Measurements from ENCODE around the gene SPC24.
"Not testable (repeated sequence)": the region's sequence is repeated elsewhere in the genome, so short reads cannot be mapped to it uniquely, and the experiment has no call there.

Gene SPC24

DNA sequence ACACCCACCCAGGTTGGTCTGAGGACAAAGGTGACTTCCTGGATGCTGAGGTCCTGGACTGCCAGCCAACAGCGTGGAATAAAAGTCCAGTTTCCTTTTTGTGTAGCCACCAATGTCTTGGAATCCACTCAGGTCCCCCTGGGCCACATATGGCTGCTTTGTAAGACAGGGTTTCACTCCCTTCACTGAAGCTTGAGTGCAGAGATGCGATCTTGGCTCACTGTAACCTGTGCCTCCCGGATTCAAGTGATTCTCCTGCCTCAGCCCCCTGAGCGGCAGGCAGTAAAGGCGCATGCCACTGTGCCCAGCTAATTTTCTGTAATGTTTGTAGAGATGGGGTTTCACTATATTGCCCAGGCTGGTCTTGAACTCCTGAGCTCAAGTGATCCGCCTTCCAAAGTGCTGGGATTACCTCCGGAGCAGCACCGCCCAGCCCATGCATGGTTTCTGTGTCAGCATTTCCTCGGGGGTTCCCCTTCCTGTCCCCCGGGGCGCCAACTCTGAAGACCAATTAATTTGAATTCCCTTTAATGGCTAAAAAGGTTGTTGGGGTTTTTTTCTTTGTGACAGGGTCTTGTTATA lies 24.2 kb upstream of the SPC24 start:
- TF ChIP-seq POLR2A (IDR thresholded peaks at IDR 0.05; ENCODE audit: low read length) (no peak), GATA1 (IDR thresholded peaks at IDR 0.05; ENCODE audit: low read depth, low read length) (no peak)
- no peak for DNase-seq

DNA sequence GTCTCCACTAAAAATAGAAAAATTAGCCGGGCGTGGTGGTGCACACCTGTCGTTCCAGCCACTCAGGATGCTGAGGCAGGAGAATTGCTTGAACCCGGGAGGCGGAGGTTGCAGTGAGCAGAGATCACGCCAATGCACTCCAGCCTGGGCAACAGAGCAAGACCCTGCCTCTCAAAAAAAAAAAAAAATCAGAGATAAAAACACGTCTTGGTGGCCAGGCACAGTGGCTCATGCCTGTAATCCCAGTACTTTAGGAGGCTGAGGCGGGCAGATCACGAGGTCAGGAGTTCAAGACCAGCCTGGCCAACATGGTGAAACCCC lies 23.5 kb upstream of the SPC24 start:
- DNase-seq = not testable (repeated sequence)

DNA sequence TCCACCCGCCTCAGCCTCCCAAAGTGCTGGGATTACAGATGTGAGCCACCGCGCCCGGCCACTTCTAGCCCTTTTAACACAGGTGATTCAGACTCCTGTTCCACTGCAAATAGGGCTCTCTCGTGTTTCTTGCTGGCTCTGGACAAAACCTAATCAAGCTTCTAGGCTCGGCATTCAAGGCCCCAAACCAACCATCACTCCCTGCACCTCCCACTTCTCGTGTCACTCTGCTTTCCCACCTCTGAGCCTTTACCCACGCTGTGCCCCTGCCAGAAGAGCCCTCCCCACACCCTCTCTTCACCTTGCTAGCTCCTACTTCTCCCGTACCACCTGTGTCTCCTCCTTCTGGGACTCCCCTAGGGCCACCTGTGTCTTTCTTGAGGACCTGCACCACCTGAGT lies 22.0 kb upstream of the SPC24 start:
- no peak for TF ChIP-seq POLR2A (IDR thresholded peaks at IDR 0.05; ENCODE audit: low read length)
- no peak for TF ChIP-seq GATA1 (IDR thresholded peaks at IDR 0.05; ENCODE audit: low read depth, low read length)
- DNase-seq = no peak

DNA sequence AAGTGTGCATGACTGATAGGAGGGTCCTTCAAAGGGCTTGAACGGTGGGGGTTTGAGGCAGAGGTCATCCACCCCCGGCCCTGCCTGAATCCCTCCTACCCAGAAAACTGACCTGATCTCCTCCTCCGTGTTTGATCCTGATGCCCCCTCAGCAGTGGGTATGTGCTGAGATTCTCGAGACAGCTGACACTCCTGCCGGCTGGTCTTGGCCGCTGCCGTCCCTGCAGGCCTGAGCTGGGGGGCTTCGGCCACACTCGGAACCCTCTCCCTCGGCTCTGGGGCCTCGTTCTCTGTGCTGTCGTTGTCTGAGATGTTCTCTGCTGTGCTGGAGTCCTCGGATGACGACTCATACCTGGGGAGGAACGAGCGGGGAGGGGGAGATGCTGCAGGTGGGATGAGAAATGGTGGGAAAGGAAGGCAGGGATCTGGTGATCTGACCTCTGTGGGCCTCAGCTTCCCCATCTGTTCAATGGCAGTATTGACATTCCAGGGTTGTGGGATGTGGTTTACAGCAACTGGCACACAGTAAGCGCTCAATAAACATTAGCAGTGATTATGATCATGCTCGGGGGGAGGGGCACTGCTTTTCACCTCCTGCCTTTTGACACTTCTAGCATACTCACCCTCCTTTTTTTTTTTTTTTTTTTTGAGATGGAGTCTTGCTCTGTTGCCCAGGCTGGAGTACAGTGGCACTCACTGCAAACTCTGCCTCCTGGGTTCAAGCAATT lies 21.0 kb upstream of the SPC24 start:
- DNase-seq = no peak
- no peak for TF ChIP-seq GATA1 (IDR thresholded peaks at IDR 0.05; ENCODE audit: low read depth, low read length)
- no peak for TF ChIP-seq POLR2A (IDR thresholded peaks at IDR 0.05; ENCODE audit: low read length)

DNA sequence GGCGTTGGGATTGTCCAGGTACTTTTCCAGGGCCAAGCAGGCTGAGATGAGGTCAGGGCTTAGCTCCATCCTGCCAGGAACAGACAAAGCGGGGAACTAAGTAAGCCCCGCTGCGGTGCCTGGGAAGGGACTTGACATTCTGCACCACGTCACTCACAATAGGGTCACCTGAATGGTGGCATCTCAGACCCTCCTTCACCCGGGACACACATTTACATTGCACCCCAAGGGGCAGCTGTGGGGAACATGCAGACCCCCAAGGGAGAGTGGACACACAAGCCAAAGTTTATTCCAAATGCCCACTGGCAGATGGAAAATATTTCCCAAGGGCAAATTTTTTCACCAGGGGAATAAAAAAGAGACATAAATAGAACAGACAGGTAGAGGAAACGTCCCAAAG lies 20.3 kb upstream of the SPC24 start:
- TF ChIP-seq GATA1 (IDR thresholded peaks at IDR 0.05; ENCODE audit: low read depth, low read length) (no peak), POLR2A (IDR thresholded peaks at IDR 0.05; ENCODE audit: low read length) (no peak)
- DNase-seq = no peak

DNA sequence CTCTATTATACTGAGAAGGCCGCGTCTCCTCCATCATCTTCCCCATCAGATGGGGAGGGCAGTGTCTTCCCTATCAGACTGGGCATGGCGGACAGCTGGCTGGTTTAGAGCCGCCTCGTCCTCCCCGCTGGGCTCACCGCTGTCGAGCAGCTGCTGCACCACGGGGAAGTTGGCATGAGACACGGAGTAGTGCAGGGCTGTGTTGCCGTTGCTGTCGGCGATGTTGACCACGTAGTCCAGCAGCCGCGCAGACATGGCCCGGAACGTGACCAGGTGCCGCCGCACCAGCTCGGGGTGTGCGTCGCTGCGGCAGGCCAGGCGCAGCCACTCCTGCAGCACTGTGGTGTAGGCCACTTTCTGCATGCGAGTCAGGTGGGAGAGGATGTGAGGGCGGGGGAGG lies 18.8 kb upstream of the SPC24 start:
- TF ChIP-seq GATA1 (IDR thresholded peaks at IDR 0.05; ENCODE audit: low read depth, low read length) (no peak), POLR2A (IDR thresholded peaks at IDR 0.05; ENCODE audit: low read length) (no peak)

DNA sequence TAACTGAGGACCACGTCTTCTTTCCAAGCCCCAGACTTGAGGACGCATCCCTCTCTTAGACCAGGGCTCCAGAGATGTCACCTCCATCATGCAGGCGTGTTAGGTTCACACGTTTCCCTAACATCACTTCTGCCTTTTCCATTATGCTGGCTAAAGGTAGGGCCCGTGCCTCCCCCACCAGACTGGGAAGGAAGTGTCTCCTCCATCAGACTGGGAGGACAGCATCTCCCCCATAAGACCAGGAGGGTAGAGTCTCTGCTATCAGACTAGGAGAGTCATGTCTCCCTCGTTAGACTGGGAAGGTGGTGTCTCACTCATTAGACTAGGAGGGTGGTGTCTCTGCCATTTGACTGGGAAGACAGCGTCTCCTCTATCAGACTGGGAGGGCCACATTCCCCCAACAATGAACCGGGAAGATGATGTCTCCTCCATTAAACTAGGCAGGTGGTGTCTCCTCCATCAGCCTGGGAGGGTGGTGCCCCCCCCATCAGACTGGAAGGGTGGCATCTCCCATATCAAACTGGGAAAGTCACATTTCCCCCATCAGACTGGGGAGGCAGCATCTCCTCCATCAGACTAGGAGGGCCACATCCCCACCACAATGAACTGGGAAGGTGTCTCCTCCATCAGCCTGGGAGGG lies 18.1 kb upstream of the SPC24 start:
- TF ChIP-seq GATA1 (IDR thresholded peaks at IDR 0.05; ENCODE audit: low read depth, low read length) (no peak), POLR2A (IDR thresholded peaks at IDR 0.05; ENCODE audit: low read length) (no peak)
- no peak for DNase-seq

More for the DNA sequence above, 18.8 kb upstream of the SPC24 start:
- no peak for DNase-seq

DNA sequence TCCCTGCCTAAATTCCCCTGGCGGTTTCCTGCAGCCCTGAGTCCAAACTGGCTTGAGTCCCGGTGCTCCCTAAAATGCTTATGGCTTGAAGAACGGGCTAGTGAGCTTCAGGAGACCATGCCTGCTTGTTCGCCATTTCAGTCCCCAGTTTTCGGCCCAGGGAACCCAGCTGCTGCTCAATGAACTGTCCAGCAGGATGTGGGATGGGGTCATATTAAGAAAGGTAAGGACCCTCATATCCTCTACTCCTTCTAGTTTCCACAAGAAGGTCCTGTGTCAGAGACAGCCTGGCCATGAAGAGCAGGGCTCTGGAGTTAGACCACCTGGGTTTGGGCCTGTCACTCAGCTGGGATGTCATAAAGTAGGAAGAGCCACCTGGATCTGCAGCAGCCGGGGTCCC lies 17.0 kb upstream of the SPC24 start:
- TF ChIP-seq GATA1 (IDR thresholded peaks at IDR 0.05; ENCODE audit: low read depth, low read length) (no peak), POLR2A (IDR thresholded peaks at IDR 0.05; ENCODE audit: low read length) (no peak)
- DNase-seq = no peak

DNA sequence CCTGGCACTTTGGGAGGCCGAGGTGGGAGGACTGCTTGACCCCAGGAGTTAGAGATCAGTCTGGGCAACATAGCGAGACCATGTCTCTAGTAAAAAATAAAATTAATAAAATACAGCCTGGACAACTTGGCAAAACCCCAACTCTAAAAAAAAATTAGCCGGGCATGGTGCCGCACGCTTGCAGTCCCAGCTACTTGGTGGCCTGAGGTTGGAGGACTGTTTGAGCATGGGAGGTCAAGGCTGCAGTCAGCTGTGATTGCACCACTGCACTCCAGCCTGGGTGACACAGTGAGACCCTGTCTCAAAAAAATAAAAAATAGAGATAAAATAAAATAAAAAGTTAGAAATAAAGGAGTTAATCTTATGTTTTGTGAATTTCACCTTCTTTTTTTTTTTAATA lies 15.6 kb upstream of the SPC24 start:
- TF ChIP-seq POLR2A (IDR thresholded peaks at IDR 0.05; ENCODE audit: low read length) (no peak), GATA1 (IDR thresholded peaks at IDR 0.05; ENCODE audit: low read depth, low read length) (no peak)
- no peak for DNase-seq

DNA sequence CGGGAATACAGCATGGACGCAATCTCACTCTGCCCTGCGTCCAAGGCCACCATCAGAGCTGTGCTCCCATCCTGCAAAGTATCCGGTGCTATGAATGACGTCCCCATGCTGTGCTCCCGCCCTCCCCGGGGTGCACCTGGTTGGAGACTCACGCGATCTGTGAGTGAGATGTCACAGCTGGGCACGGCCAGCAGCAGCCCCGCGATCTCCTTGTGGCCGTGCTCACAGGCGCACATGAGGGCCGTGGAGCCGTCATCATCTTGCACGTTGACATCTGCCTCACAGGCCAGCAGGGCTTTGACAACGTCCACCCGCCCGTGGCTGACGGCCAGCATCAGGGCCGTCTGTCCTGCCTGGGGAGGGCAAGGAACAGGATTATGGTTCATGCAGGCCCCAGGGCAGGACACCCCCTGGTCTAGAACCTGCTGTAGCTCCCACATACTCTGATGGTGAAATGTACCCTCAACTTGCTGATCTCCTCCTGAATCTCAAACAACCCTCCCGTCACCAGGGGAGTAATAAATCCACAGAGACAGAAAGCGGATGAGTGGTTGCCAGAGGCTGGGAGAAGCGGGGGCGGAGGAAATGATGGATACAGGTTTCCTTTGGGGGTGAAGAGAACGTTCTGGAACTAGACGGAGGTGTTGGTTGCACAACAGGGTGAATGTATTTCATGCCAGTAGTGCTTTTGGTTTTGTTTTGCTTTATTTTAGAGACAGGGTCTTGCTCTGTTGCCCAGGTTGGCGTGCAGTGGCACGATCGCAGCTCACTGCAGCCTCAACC lies 14.5 kb upstream of the SPC24 start:
- DNase-seq = no peak
- no peak for TF ChIP-seq POLR2A (IDR thresholded peaks at IDR 0.05; ENCODE audit: low read length)
- TF ChIP-seq GATA1 (IDR thresholded peaks at IDR 0.05; ENCODE audit: low read depth, low read length) = no peak

DNA sequence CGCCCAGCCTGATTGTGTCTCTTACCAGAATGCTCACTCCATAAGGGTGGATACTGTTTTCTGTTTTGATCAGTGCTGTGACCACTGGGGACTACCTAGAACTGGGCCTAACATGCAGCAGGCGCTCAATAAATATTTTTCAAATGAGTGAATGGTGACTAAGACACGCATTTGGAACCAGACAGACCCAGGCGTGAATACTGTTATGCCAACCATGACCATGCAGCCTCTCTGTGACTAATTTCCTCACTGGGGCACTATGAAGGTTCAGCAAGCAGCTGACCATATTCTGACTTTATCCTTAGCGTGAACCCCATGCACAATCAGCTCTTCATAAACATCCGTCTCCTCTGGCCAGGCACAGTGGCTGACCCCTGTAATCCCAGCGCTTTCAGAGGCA lies 13.0 kb upstream of the SPC24 start:
- DNase-seq = no peak
- TF ChIP-seq GATA1 (IDR thresholded peaks at IDR 0.05; ENCODE audit: low read depth, low read length) = no peak
- no peak for TF ChIP-seq POLR2A (IDR thresholded peaks at IDR 0.05; ENCODE audit: low read length)

DNA sequence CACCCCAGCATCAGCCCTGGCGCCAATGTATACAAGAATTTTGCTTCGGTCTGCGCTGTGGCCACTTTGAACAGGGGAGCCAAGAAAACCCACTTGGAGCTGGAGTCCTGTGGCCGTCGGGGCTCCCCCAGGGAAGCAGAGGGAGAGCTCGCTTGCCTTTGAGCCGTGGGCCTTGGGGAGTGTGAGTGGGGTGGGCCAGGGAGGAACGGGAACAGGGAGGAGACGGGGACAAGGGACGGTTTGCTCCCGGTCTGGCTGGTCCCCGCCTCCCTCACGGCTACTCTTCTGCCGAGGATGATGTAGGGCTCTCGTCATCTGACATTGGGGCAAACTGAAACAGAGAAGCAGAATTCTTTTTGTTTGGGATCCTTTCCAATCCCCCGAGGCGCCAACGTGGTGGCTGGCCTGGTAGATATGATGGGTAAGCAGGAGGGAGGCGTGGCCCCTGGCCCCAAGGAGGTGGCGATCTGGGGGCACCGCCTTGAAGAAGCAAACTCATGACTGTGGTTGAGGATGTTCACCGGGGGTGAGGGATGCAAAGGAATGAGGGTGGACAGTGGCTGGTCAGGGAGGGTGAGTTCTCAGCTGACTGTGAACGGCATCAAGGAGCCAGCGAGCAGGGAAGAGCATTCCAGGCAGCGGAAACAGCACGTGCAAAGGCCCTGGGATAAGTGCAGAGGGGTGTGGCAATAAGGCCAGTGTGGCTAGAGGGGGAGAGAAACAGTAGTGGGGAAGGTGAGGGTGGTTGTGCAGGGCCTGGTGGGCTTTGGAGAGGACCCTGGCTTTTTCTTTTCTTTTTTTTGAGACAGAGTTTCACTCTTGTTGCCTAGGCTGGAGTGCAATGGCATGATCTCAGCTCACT lies 10.9 kb upstream of the SPC24 start:
- no peak for DNase-seq
- TF ChIP-seq POLR2A (IDR thresholded peaks at IDR 0.05; ENCODE audit: low read length) = no peak
- TF ChIP-seq GATA1 (IDR thresholded peaks at IDR 0.05; ENCODE audit: low read depth, low read length) = no peak

DNA sequence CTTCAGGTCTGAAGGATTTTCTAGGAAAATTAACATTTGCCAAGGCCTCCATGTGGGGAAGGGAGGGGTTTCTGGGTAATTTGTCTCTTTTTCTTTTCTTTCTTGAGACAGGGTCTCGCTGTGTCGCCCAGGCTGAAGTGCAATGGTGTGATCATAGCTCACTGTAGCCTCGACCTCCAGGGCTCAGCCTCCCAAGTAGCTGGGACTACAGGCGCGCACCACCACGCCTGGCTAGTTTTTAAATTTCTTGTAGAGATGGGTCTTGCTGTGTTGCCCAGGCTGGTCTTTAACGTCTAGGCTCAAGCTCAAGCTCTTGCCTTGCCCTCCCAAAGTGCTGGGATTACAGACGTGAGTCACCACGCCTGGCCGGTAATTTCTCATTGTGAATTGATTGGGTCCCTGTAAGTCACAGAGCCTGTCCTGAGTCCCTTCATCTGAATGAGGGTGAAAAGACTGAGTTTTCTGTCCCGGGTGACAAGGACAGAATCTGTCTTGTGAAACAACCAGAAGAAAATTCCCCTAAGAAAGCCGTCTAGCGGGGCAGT lies 10.0 kb upstream of the SPC24 start:
- TF ChIP-seq POLR2A (IDR thresholded peaks at IDR 0.05; ENCODE audit: low read length) = no peak
- TF ChIP-seq GATA1 (IDR thresholded peaks at IDR 0.05; ENCODE audit: low read depth, low read length) = no peak

More for the DNA sequence above, 10.0 kb upstream of the SPC24 start:
- no peak for DNase-seq
